Stimulated activated CD8-positive, alpha-beta memory T cell treated with anti-CD3 and anti-CD28 coated beads, Interleukin-4, amount 100 ng/mL, for 24 hours (primary cell): ENCODE data around the gene NUSAP1.
"Not testable (repeated sequence)": the region's sequence is repeated elsewhere in the genome, so short reads cannot be mapped to it uniquely, and the experiment has no call there.

Source experiments
- DNase-seq: peaks from one replicate; pipeline ENCODE4 v3.0.0-alpha.2; 2020; ENCODE audit warnings: low read depth

The NUSAP1 gene

GRCh38 chr15:41333026-41333562 is 413 bp downstream of the NUSAP1 start:
- no peak for DNase-seq

- DNase-seq: no peak
Observed at GRCh38 chr15:41334293-41335120, 1.8 kb downstream of the NUSAP1 start.

GRCh38 chr15:41336549-41336948 is 3.9 kb downstream of the NUSAP1 start:
- no peak for DNase-seq

- DNase-seq: no peak
Observed at GRCh38 chr15:41337047-41337446, 4.4 kb downstream of the NUSAP1 start.

- no peak for DNase-seq
Observed at GRCh38 chr15:41337631-41338522, 5.2 kb downstream of the NUSAP1 start.

- no peak for DNase-seq
Observed at GRCh38 chr15:41340189-41340695, 7.6 kb downstream of the NUSAP1 start.

GRCh38 chr15:41341519-41341918 is 8.8 kb downstream of the NUSAP1 start:
- DNase-seq: no peak

- no peak for DNase-seq
Observed at GRCh38 chr15:41347236-41347635, 14.6 kb downstream of the NUSAP1 start.

- no peak for DNase-seq
Observed at GRCh38 chr15:41350057-41350717, 17.5 kb downstream of the NUSAP1 start.

- DNase-seq: no peak
Observed at GRCh38 chr15:41354371-41354770, 21.7 kb downstream of the NUSAP1 start.

- DNase-seq: no peak
Observed at GRCh38 chr15:41367418-41367817, 34.7 kb downstream of the NUSAP1 start.

GRCh38 chr15:41377978-41378377 is 45.3 kb downstream of the NUSAP1 start:
- DNase-seq: no peak

GRCh38 chr15:41383974-41384749 is 51.5 kb downstream of the NUSAP1 start:
- not testable (repeated sequence) for DNase-seq

GRCh38 chr15:41387646-41388045 is 55.0 kb downstream of the NUSAP1 start:
- no peak for DNase-seq

- no peak for DNase-seq
Observed at GRCh38 chr15:41392659-41393058, 60.0 kb downstream of the NUSAP1 start.

- no peak for DNase-seq
Observed at GRCh38 chr15:41394924-41395323, 62.2 kb downstream of the NUSAP1 start.

GRCh38 chr15:41396111-41396510 is 63.4 kb downstream of the NUSAP1 start:
- DNase-seq: no peak

GRCh38 chr15:41401904-41402267 is 69.2 kb downstream of the NUSAP1 start:
- no peak for DNase-seq

- DNase-seq: no peak
Observed at GRCh38 chr15:41407341-41407740, 74.7 kb downstream of the NUSAP1 start.

- DNase-seq: no peak
Observed at GRCh38 chr15:41408234-41408641, 75.6 kb downstream of the NUSAP1 start.

- DNase-seq: no peak
Observed at GRCh38 chr15:41411031-41411430, 78.3 kb downstream of the NUSAP1 start.
